ENCODE data around the gene DHX16.

GRCh38 chr6:30654798-30655742 is 17.7 kb downstream of the DHX16 start:
- TF ChIP-seq EZH2 (IDR thresholded peaks at IDR 0.05; ENCODE audit: borderline replicate concordance, low read depth, low read length, poor library complexity, severe bottlenecking) (no peak), CTCF (conservative IDR thresholded peaks at IDR 0.05; ENCODE audit: low read depth, low read length) (no peak)

Measured in A673 (cell line).